PC-9 (cell line): ENCODE measurements around the gene ABCA8.

Experiments
- EZH2 ChIP-seq: fragments of 200-600 bp; sonication (generic); IDR thresholded peaks from 2 replicates; pipeline ENCODE4 v1.8.0; 2017; ENCODE audit warnings: antibody characterized with exemption, low read depth
- TF ChIP-seq, protein P1 (sequence below): fragments of 200-600 bp; sonication (generic); conservative IDR thresholded peaks from 2 replicates; pipeline ENCODE4 v1.6.1; 2017; ENCODE audit warnings: mixed run types, antibody characterized with exemption, mild to moderate bottlenecking, moderate library complexity

DNA sequence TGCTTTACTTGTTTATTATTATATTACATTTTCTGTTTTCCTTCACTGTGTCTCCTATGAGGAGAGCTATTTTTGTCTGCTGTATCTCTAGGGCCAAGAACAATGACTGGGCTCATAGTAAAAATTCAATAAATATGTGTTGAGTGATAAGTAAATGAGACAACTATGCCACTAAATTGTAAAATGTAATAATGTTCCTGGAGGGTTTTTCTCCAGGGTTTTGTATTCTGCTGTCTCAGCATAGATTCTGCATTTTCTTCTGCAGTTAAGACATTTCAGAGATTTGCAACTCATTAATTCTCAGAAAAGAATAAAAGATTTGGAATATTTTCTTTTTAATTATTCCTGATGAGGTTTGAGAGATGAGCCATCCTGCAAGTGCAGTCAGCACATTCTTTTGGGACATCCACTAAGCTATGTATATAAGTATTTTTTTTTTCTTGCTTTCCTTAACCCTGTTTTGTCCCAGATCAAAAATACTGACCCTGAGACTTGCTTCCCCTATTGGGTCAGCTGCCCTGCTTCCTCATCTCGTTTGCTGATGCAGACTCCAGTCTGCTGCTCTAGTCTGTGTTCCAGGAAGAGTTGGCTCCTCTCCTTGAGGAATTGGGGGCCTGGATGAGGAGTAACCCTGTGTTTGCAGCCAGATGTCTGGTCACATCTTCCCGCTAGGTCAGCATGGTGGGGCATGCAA, 122.9 kb downstream of the ABCA8 start:
- TF ChIP-seq, protein P1, sequence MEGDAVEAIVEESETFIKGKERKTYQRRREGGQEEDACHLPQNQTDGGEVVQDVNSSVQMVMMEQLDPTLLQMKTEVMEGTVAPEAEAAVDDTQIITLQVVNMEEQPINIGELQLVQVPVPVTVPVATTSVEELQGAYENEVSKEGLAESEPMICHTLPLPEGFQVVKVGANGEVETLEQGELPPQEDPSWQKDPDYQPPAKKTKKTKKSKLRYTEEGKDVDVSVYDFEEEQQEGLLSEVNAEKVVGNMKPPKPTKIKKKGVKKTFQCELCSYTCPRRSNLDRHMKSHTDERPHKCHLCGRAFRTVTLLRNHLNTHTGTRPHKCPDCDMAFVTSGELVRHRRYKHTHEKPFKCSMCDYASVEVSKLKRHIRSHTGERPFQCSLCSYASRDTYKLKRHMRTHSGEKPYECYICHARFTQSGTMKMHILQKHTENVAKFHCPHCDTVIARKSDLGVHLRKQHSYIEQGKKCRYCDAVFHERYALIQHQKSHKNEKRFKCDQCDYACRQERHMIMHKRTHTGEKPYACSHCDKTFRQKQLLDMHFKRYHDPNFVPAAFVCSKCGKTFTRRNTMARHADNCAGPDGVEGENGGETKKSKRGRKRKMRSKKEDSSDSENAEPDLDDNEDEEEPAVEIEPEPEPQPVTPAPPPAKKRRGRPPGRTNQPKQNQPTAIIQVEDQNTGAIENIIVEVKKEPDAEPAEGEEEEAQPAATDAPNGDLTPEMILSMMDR: no peak
- TF ChIP-seq EZH2: no peak
